ENCODE results near the gene MYO1E.

DNA sequence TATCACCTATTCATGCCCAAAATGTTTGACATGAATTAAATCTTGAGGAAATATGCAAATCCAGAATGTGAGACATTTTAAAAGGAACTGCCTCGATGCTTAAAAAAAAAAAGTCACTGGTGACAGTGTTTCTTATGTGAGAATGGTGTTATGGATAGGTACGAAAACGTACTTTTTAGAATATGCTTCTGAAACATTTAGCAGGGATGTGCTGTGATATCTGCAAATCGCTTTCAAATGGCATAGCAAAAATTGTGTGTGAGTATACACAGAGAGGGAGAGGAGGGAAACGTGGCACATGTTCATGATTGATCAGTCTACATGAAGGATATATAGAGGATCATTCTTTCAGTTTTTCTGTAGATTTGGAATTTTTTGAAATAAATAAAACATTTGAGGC is 251.7 kb downstream of the MYO1E start:
- TF ChIP-seq POLR2A (IDR thresholded peaks at IDR 0.05) (no peak), EP300 (IDR thresholded peaks at IDR 0.05; ENCODE audit: low read depth) (no peak), POLR2AphosphoS5 (IDR thresholded peaks at IDR 0.05) (no peak)
- TF ChIP-seq, protein P1, sequence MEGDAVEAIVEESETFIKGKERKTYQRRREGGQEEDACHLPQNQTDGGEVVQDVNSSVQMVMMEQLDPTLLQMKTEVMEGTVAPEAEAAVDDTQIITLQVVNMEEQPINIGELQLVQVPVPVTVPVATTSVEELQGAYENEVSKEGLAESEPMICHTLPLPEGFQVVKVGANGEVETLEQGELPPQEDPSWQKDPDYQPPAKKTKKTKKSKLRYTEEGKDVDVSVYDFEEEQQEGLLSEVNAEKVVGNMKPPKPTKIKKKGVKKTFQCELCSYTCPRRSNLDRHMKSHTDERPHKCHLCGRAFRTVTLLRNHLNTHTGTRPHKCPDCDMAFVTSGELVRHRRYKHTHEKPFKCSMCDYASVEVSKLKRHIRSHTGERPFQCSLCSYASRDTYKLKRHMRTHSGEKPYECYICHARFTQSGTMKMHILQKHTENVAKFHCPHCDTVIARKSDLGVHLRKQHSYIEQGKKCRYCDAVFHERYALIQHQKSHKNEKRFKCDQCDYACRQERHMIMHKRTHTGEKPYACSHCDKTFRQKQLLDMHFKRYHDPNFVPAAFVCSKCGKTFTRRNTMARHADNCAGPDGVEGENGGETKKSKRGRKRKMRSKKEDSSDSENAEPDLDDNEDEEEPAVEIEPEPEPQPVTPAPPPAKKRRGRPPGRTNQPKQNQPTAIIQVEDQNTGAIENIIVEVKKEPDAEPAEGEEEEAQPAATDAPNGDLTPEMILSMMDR (IDR thresholded peaks at IDR 0.05), result no peak

Data from transverse colon (tissue), 4 donors.